IMR-90 (cell line): ENCODE data around the gene NTSR1.
A peak's percentile ranks its signal among the peaks of the same experiment; 100 is the strongest.

Source experiments
- BHLHE40 ChIP-seq: fragments of 150-350 bp; IDR thresholded peaks from 2 replicates; pipeline ENCODE4 v1.6.1; 2016; ENCODE audit warnings: mild to moderate bottlenecking, low read depth, low read length
- CEBPB ChIP-seq: IDR thresholded peaks from 2 replicates; pipeline ENCODE4 v1.6.1; 2012; ENCODE audit warnings: low read depth, low read length, improper control_type of control experiment
- MAFK ChIP-seq: IDR thresholded peaks from 2 replicates; pipeline ENCODE4 v1.6.1; 2012; ENCODE audit warnings: low read depth, low read length, improper control_type of control experiment
- POLR2A ChIP-seq: IDR thresholded peaks from 2 replicates; pipeline ENCODE4 v1.6.1; 2012; ENCODE audit warnings: mild to moderate bottlenecking, low read depth, low read length
- RCOR1 ChIP-seq: IDR thresholded peaks from 2 replicates; pipeline ENCODE4 v1.6.1; 2012; ENCODE audit warnings: mild to moderate bottlenecking, low read length, improper control_type of control experiment; ENCODE audit not compliant: insufficient replicate concordance
- RFX5 ChIP-seq: IDR thresholded peaks from 2 replicates; pipeline ENCODE4 v1.8.0; 2012; ENCODE audit warnings: low read depth, mild to moderate bottlenecking, low read length, moderate library complexity
- TF ChIP-seq, protein P1 (sequence below): conservative IDR thresholded peaks from 2 replicates; pipeline ENCODE4 v1.5.1; 2012; ENCODE audit warnings: mild to moderate bottlenecking, low read depth, low read length, improper control_type of control experiment
- TF ChIP-seq, protein P2 (sequence below): fragments of 150-350 bp; IDR thresholded peaks from 2 replicates; pipeline ENCODE4 v1.6.1; 2017; ENCODE audit warnings: mild to moderate bottlenecking, antibody characterized with exemption, low read length, low read depth

DNA sequence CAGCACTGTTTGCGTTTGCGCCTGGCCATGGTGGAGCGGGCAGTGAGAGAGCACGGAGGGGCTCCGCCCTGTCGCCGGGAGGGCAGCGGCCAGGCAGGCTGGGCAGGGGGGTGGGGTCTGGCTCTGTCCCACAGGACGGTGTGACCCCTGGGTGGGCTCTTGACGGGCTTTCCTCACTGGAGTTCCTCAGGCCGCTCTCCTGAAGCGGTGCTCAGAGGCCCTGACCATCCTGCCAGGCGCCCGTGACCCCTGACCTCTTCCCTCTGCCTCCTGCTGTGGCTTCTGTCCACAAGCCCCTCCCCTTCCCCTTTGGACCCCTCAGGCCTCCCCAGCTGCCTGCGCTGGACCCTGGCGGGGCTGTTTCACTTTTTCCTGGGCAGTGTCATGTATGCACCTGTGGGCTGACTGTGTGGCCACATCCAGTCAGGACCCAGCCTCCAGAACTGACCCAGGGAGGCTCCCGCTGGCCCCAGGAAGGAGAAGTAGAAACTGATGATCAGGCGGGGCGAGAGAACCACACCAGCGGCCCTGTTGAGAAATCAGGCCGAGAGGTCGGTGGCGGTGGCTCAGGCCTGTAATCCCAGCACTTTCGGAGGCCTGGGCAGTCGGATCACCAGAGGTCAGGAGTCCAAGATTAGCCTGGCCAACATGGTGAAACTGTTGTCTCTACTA lies 97.2 kb downstream of the NTSR1 start:
- peak; percentile 14; the same call in 1 of the 2 replicates for TF ChIP-seq CEBPB
- TF ChIP-seq, protein P1, sequence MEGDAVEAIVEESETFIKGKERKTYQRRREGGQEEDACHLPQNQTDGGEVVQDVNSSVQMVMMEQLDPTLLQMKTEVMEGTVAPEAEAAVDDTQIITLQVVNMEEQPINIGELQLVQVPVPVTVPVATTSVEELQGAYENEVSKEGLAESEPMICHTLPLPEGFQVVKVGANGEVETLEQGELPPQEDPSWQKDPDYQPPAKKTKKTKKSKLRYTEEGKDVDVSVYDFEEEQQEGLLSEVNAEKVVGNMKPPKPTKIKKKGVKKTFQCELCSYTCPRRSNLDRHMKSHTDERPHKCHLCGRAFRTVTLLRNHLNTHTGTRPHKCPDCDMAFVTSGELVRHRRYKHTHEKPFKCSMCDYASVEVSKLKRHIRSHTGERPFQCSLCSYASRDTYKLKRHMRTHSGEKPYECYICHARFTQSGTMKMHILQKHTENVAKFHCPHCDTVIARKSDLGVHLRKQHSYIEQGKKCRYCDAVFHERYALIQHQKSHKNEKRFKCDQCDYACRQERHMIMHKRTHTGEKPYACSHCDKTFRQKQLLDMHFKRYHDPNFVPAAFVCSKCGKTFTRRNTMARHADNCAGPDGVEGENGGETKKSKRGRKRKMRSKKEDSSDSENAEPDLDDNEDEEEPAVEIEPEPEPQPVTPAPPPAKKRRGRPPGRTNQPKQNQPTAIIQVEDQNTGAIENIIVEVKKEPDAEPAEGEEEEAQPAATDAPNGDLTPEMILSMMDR, result no peak
- no peak for TF ChIP-seq POLR2A
- no peak for TF ChIP-seq MAFK
- no peak for TF ChIP-seq RCOR1
- TF ChIP-seq, protein P2, sequence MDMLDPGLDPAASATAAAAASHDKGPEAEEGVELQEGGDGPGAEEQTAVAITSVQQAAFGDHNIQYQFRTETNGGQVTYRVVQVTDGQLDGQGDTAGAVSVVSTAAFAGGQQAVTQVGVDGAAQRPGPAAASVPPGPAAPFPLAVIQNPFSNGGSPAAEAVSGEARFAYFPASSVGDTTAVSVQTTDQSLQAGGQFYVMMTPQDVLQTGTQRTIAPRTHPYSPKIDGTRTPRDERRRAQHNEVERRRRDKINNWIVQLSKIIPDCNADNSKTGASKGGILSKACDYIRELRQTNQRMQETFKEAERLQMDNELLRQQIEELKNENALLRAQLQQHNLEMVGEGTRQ, result no peak
- TF ChIP-seq RFX5, result no peak
- no peak for TF ChIP-seq BHLHE40
